GM10248 (cell line): ENCODE results near the gene GJD2.

Experiments
- CTCF ChIA-PET: fragments of 300-600 bp; sonication (Branson Sonifier 250); formaldehyde crosslinking; extraction: SDS; loops from one replicate; lab custom pipeline; 2021; ENCODE audit warnings: antibody characterized with exemption; lab: Yijun Ruan, JAX
- POLR2A ChIA-PET: fragments of 350-650 bp; sonication (Branson Sonifier 250); formaldehyde crosslinking; extraction: SDS; loops from one replicate; lab custom pipeline; 2020; ENCODE audit warnings: antibody characterized with exemption; lab: Yijun Ruan, JAX
- DNase-seq: peaks from one replicate; pipeline ENCODE4 v3.0.0; 2012; ENCODE audit errors: extremely low spot score
- CTCF ChIP-seq: IDR thresholded peaks from 2 replicates; pipeline ENCODE4 v1.5.1; 2012; ENCODE audit warnings: mild to moderate bottlenecking, low read depth; ENCODE audit errors: extremely low read depth, missing control alignments, control extremely low read depth

GJD2 gene

GRCh38 chr15:34765741-34766140, 10.9 kb upstream of the GJD2 start:
- CTCF ChIA-PET = no interaction called here
- POLR2A ChIA-PET = no interaction called here
- no peak for TF ChIP-seq CTCF
- no peak for DNase-seq

GRCh38 chr15:34760909-34761308, 6.1 kb upstream of the GJD2 start:
- DNase-seq = no peak
- ChIA-PET POLR2A (no interaction called here), CTCF (no interaction called here)
- TF ChIP-seq CTCF = no peak

- ChIA-PET POLR2A (no interaction called here), CTCF (no interaction called here)
- TF ChIP-seq CTCF = no peak
- no peak for DNase-seq
Measured at GRCh38 chr15:34759992-34760391, 5.2 kb upstream of the GJD2 start.

GRCh38 chr15:34759347-34759746, 4.5 kb upstream of the GJD2 start:
- ChIA-PET POLR2A (no interaction called here), CTCF (no interaction called here)
- no peak for TF ChIP-seq CTCF
- no peak for DNase-seq

- DNase-seq = no peak
- POLR2A ChIA-PET = no interaction called here
- no peak for TF ChIP-seq CTCF
- CTCF ChIA-PET = interaction anchor here (1.2 kb wide), 1 partner anchor 11 kb away, joined by 4 read pairs; no protein-coding TSS in a partner anchor
Measured at GRCh38 chr15:34757262-34757661, 2.5 kb upstream of the GJD2 start.

GRCh38 chr15:34755419-34755773, 598 bp upstream of the GJD2 start:
- ChIA-PET POLR2A (no interaction called here), CTCF (interaction anchor here (1.0 kb wide), 1 partner anchor 16 kb away, joined by 4 read pairs; no protein-coding TSS in a partner anchor)
- no peak for DNase-seq
- TF ChIP-seq CTCF = no peak

- no peak for TF ChIP-seq CTCF
- no peak for DNase-seq
- CTCF ChIA-PET = no interaction called here
- POLR2A ChIA-PET = no interaction called here
Measured at GRCh38 chr15:34754171-34754601, 612 bp downstream of the GJD2 start.
